ENCODE results near the gene ACOX1. TPM values are rescaled to one million over a fixed set of nuclear protein-coding genes. Genes with fewer than 3 reads are reported as not detected.

Gene ACOX1
- total and polyA plus RNA-seq, 2 experiments from 2014 or later, result 17.4 to 36.3 TPM

DNA sequence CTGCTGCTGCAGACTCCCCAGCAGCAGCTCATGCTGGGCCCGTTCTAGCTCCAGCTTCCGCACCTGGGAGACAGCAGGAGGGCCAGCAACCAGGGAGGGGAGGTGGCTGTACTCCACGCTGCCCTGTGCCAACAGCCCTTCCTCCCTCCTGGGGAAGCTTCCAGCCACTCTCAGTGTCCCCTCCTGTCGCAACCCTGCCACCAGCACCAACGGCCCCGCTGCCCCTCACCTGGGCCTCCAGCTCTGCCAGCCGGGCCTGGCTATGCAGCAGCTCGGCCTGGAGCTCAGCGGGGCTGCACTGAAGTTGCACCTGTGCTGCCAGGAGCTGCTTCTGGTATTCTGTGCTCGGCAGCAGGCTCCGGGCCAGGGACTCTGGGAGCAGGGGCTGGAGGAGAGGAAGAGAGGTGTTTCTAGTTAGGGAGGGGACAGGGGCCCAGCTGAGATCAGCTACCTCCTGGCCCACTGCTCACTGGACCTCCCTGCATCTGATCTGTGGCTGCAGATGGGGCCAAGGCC is 58.9 kb downstream of the ACOX1 start:
- H3K4me3 ChIP-seq, result no peak overlapping the region
- H2AFZ ChIP-seq, result no peak overlapping the region
- no peak for DNase-seq
- H3K27ac ChIP-seq, result no peak overlapping the region
- H3K27me3 ChIP-seq (replicated peaks; ENCODE audit: insufficient read depth), result no peaks in the 10 kb centered on the region
- WGBS, 2 experiments (ENCODE audit: low coverage in 1 of 2, low lambda C conversion rate in 2 of 2, missing lambda C conversion rate in 2 of 2), result 75 to 79% methylated on average over 9 to 11 of the region's 11 CpGs
- no peak overlapping the region for H3K4me2 ChIP-seq (ENCODE audit: unreplicated experiment)
- H3K9me2 ChIP-seq (ENCODE audit: insufficient read depth), result no peaks in the 10 kb centered on the region
- no peaks in the 10 kb centered on the region for H3K4me1 ChIP-seq (ENCODE audit: insufficient read depth)
- H3K9ac ChIP-seq, result no peak overlapping the region
- H3K36me3 ChIP-seq (ENCODE audit: low read depth), result no peaks in the 10 kb centered on the region; the same call in 1 of the 2 replicates
- no peaks in the 10 kb centered on the region for H3F3A ChIP-seq (ENCODE audit: insufficient read depth)
- H3K79me2 ChIP-seq (ENCODE audit: insufficient read depth), result no peaks in the 10 kb centered on the region
- in situ Hi-C loops (cut with MboI), result loop anchor here (25.0 kb wide), 1 partner anchor 367 kb away; no protein-coding TSS in a partner anchor
- TF ChIP-seq EZH2phosphoT487 (IDR thresholded peaks at IDR 0.05; ENCODE audit: insufficient read depth, low read depth) (no peak), EZH2 (IDR thresholded peaks at IDR 0.05; ENCODE audit: insufficient read depth, poor library complexity, severe bottlenecking) (no peak)
- no peaks in the 10 kb centered on the region for H3K9me3 ChIP-seq (ENCODE audit: low read depth)
- H4K20me1 ChIP-seq (ENCODE audit: insufficient read depth), result no peaks in the 10 kb centered on the region

DNA sequence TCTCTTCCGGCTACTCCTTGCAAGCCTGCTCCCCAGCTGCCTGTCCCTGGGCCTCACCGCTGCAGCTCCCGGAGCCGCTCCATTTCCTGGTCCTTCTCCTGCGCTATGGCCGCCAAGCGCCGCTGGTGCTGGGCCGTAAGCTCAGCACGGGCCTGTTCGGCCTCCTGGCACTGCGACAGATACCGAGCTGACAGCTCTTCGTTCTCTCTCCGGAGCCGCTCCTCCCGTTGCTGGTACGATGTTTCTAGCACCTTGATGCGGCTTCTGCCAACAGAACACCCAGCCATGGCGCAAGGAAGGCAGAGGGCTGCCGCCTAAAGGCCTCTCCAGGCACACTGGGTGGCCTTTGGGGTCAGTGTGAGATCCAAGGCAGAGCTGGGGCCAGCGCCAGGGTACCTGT is 59.4 kb downstream of the ACOX1 start:
- 95 to 96% methylated on average over 22 of the region's 22 CpGs for WGBS, 2 experiments (ENCODE audit: low coverage in 1 of 2, low lambda C conversion rate in 2 of 2, missing lambda C conversion rate in 2 of 2)
- Histone ChIP-seq H4K20me1 (ENCODE audit: insufficient read depth) (no peaks in the 10 kb centered on the region), H3K9me3 (ENCODE audit: low read depth) (no peaks in the 10 kb centered on the region)

DNA sequence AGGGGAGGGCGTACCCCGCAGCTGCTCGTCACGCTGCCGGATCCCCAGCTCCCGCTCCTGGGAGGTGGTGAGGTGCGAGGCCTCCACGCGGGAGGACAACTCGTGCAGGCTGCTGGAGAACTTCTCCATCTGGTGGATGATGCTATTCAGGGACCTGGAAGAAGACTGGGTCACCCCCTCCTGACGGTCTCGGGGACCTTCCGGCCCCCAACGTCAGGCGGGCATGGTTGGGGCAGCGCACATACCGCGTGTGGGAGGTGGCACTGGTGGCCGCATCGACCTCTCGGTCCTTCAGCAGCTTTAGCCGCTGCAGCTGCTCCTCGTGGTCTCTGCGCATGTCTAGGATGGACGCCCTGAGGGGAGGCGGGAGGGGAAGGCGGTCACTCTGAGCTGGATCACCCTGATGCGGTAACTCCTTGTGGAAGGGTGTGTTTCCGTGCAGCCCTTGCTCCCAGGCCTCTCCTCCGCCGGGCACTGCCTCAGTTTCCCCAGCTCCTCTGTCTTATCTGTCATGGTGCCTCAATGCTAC is 61.0 kb downstream of the ACOX1 start:
- Histone ChIP-seq H3K36me3 (ENCODE audit: low read depth) (no peaks in the 10 kb centered on the region; the same call in 1 of the 2 replicates), H3K79me2 (ENCODE audit: insufficient read depth) (no peaks in the 10 kb centered on the region), H3F3A (ENCODE audit: insufficient read depth) (no peaks in the 10 kb centered on the region), H3K9ac (no peak overlapping the region), H3K9me2 (ENCODE audit: insufficient read depth) (no peaks in the 10 kb centered on the region), H3K4me3 (no peak overlapping the region), H3K27ac (no peak overlapping the region), H4K20me1 (ENCODE audit: insufficient read depth) (no peaks in the 10 kb centered on the region), H3K27me3 (replicated peaks; ENCODE audit: insufficient read depth) (no peaks in the 10 kb centered on the region), H3K4me1 (ENCODE audit: insufficient read depth) (no peaks in the 10 kb centered on the region), H3K4me2 (ENCODE audit: unreplicated experiment) (no peak overlapping the region), H3K9me3 (ENCODE audit: low read depth) (no peaks in the 10 kb centered on the region), H2AFZ (no peak overlapping the region)
- 95 to 96% methylated on average over 31 of the region's 31 CpGs for WGBS, 2 experiments (ENCODE audit: low coverage in 1 of 2, low lambda C conversion rate in 2 of 2, missing lambda C conversion rate in 2 of 2)
- DNase-seq, result no peak
- in situ Hi-C loops (cut with MboI), result loop anchor here (25.0 kb wide), 1 partner anchor 369 kb away; no protein-coding TSS in a partner anchor
- TF ChIP-seq EZH2 (IDR thresholded peaks at IDR 0.05; ENCODE audit: insufficient read depth, poor library complexity, severe bottlenecking) (no peak), EZH2phosphoT487 (IDR thresholded peaks at IDR 0.05; ENCODE audit: insufficient read depth, low read depth) (no peak)

More for the DNA sequence above, 59.4 kb downstream of the ACOX1 start:
- H3K4me3 ChIP-seq, result no peak overlapping the region
- no peaks in the 10 kb centered on the region for H3K79me2 ChIP-seq (ENCODE audit: insufficient read depth)
- DNase-seq, result no peak
- H3K36me3 ChIP-seq (ENCODE audit: low read depth), result no peaks in the 10 kb centered on the region; the same call in 1 of the 2 replicates
- no peaks in the 10 kb centered on the region for H3K4me1 ChIP-seq (ENCODE audit: insufficient read depth)
- no peak overlapping the region for H3K27ac ChIP-seq
- H3K4me2 ChIP-seq (ENCODE audit: unreplicated experiment), result no peak overlapping the region
- H3K9me2 ChIP-seq (ENCODE audit: insufficient read depth), result no peaks in the 10 kb centered on the region
- TF ChIP-seq EZH2phosphoT487 (IDR thresholded peaks at IDR 0.05; ENCODE audit: insufficient read depth, low read depth), result no peak
- TF ChIP-seq EZH2 (IDR thresholded peaks at IDR 0.05; ENCODE audit: insufficient read depth, poor library complexity, severe bottlenecking), result no peak
- no peaks in the 10 kb centered on the region for H3F3A ChIP-seq (ENCODE audit: insufficient read depth)
- no peaks in the 10 kb centered on the region for H3K27me3 ChIP-seq (replicated peaks; ENCODE audit: insufficient read depth)
- in situ Hi-C loops (cut with MboI), result loop anchor here (25.0 kb wide), 1 partner anchor 368 kb away; no protein-coding TSS in a partner anchor
- no peak overlapping the region for H3K9ac ChIP-seq
- no peak overlapping the region for H2AFZ ChIP-seq

- in situ Hi-C loops (cut with MboI), result loop anchor here (25.0 kb wide), 1 partner anchor 370 kb away; no protein-coding TSS in a partner anchor
- no peak for DNase-seq
Observed at GRCh38 chr17:75917141-75917916, 61.6 kb downstream of the ACOX1 start.

More at GRCh38 chr17:75917141-75917916, 61.6 kb downstream of the ACOX1 start:
- H3K27ac ChIP-seq, result no peak overlapping the region
- H3K79me2 ChIP-seq (ENCODE audit: insufficient read depth), result no peaks in the 10 kb centered on the region
- H3K9ac ChIP-seq, result no peak overlapping the region
- no peaks in the 10 kb centered on the region for H3F3A ChIP-seq (ENCODE audit: insufficient read depth)
- no peaks in the 10 kb centered on the region for H3K9me3 ChIP-seq (ENCODE audit: low read depth)
- no peak overlapping the region for H3K4me2 ChIP-seq (ENCODE audit: unreplicated experiment)
- WGBS, 2 experiments (ENCODE audit: low coverage in 1 of 2, low lambda C conversion rate in 2 of 2, missing lambda C conversion rate in 2 of 2), result 94% methylated on average over 22 of the region's 23 CpGs
- H3K36me3 ChIP-seq (ENCODE audit: low read depth), result no peaks in the 10 kb centered on the region
- H3K4me3 ChIP-seq, result no peak overlapping the region
- no peak overlapping the region for H2AFZ ChIP-seq
- TF ChIP-seq EZH2phosphoT487 (IDR thresholded peaks at IDR 0.05; ENCODE audit: insufficient read depth, low read depth), result no peak
- no peak for TF ChIP-seq EZH2 (IDR thresholded peaks at IDR 0.05; ENCODE audit: insufficient read depth, poor library complexity, severe bottlenecking)
- no peaks in the 10 kb centered on the region for H3K4me1 ChIP-seq (ENCODE audit: insufficient read depth)
- H4K20me1 ChIP-seq (ENCODE audit: insufficient read depth), result no peaks in the 10 kb centered on the region
- H3K9me2 ChIP-seq (ENCODE audit: insufficient read depth), result no peaks in the 10 kb centered on the region
- no peaks in the 10 kb centered on the region for H3K27me3 ChIP-seq (replicated peaks; ENCODE audit: insufficient read depth)

Measured in GM23248 (cell line).